Mesendoderm (in vitro differentiated cells): ENCODE measurements around the gene SDK1.
"Not testable (repeated sequence)": the region's sequence is repeated elsewhere in the genome, so short reads cannot be mapped to it uniquely, and the experiment has no call there.

ENCODE experiments used
- DNase-seq: peaks from one replicate; pipeline ENCODE4 v3.0.0; 2013
- H2AK5ac ChIP-seq: 2 replicates; pipeline ENCODE4 v1.6.1; 2013; ENCODE audit warnings: low read length, inconsistent platforms
- H2BK120ac ChIP-seq: 2 replicates; pipeline ENCODE4 v1.6.1; 2013; ENCODE audit warnings: low read depth, mild to moderate bottlenecking, low read length, moderate library complexity, mixed read lengths
- H2BK15ac ChIP-seq: replicated peaks from 2 replicates; pipeline ENCODE4 v1.6.1; 2013; ENCODE audit warnings: low read depth, mild to moderate bottlenecking, moderate library complexity
- H2BK5ac ChIP-seq: 2 replicates; pipeline ENCODE4 v1.6.1; 2013; ENCODE audit warnings: low read length, inconsistent platforms
- H3K18ac ChIP-seq: 2 replicates; pipeline ENCODE4 v1.6.1; 2013; ENCODE audit warnings: mild to moderate bottlenecking, low read length, mixed read lengths
- H3K23ac ChIP-seq: one replicate; pipeline ENCODE4 v1.6.1; 2013; ENCODE audit warnings: low read length
- H3K27ac ChIP-seq: 2 replicates; pipeline ENCODE4 v1.5.1; 2013; ENCODE audit warnings: low read depth, mild to moderate bottlenecking, inconsistent platforms, low read length, moderate library complexity
- H3K27me3 ChIP-seq: 2 replicates; pipeline ENCODE4 v1.6.1; 2013; ENCODE audit warnings: low read length, control low read depth, mild to moderate bottlenecking, inconsistent platforms; ENCODE audit not compliant: insufficient read depth, poor library complexity
- H3K36me3 ChIP-seq: 2 replicates; pipeline ENCODE4 v1.6.1; 2013; ENCODE audit warnings: low read length, inconsistent platforms; ENCODE audit not compliant: control insufficient read depth, insufficient read depth
- H3K4ac ChIP-seq: one replicate; pipeline ENCODE4 v1.6.1; 2013; ENCODE audit warnings: low read depth, mild to moderate bottlenecking, low read length, moderate library complexity
- H3K4me1 ChIP-seq: 2 replicates; pipeline ENCODE4 v1.6.1; 2013; ENCODE audit warnings: low read depth, low read length, inconsistent platforms; ENCODE audit not compliant: control insufficient read depth
- H3K4me2 ChIP-seq: 2 replicates; pipeline ENCODE4 v1.6.1; 2013; ENCODE audit warnings: low read length
- H3K4me3 ChIP-seq: 2 replicates; pipeline ENCODE4 v1.5.1; 2013; ENCODE audit warnings: mild to moderate bottlenecking, low read length
- H3K56ac ChIP-seq: one replicate; pipeline ENCODE4 v1.6.1; 2013; ENCODE audit warnings: low read length
- H3K79me1 ChIP-seq: 2 replicates; pipeline ENCODE4 v1.6.1; 2013; ENCODE audit warnings: low read length, inconsistent platforms
- H3K79me2 ChIP-seq: 2 replicates; pipeline ENCODE4 v1.6.1; 2013; ENCODE audit warnings: mild to moderate bottlenecking, low read length; ENCODE audit not compliant: control insufficient read depth, insufficient read depth
- H3K9ac ChIP-seq: 2 replicates; pipeline ENCODE4 v1.6.1; 2013; ENCODE audit warnings: low read length, inconsistent platforms
- H4K5ac ChIP-seq: one replicate; pipeline ENCODE4 v1.6.1; 2013; ENCODE audit warnings: low read length
- H4K8ac ChIP-seq: one replicate; pipeline ENCODE4 v1.6.1; 2013; ENCODE audit warnings: low read depth, mild to moderate bottlenecking, control low read depth, low read length, moderate library complexity
- WGBS: extraction: QIAGEN DNeasy Blood & Tissue Kit; methylation state at CpG from one replicate; pipeline ENCODE4 v1.1.7; 2013; ENCODE audit warnings: low lambda C conversion rate, missing lambda C conversion rate; ENCODE audit not compliant: insufficient coverage; ENCODE audit errors: extremely low coverage; 5-methylcytosine and 5-hydroxymethylcytosine counted together

Gene SDK1

GRCh38 chr7:3575753-3576531, 274.9 kb downstream of the SDK1 start:
- no CpG with 5 or more reads among the region's 7 CpGs for WGBS
- Histone ChIP-seq H3K4me1 (no peaks in the 10 kb centered on the region), H3K27me3 (no peaks in the 10 kb centered on the region), H2BK5ac (no peak overlapping the region), H3K4me2 (no peak overlapping the region), H3K79me1 (no peaks in the 10 kb centered on the region), H3K23ac (no peak overlapping the region), H2AK5ac (no peak overlapping the region), H3K27ac (no peak overlapping the region), H2BK120ac (no peak overlapping the region), H3K4me3 (no peak overlapping the region), H4K8ac (no peak overlapping the region), H3K9ac (no peak overlapping the region), H2BK15ac (no peak overlapping the region), H3K79me2 (no peaks in the 10 kb centered on the region), H4K5ac (no peak overlapping the region), H3K56ac (no peak overlapping the region), H3K36me3 (no peaks in the 10 kb centered on the region), H3K4ac (no peak overlapping the region), H3K18ac (no peak overlapping the region)
- no peak for DNase-seq

GRCh38 chr7:3578399-3578798, 277.3 kb downstream of the SDK1 start:
- Histone ChIP-seq H3K27me3 (no peaks in the 10 kb centered on the region), H3K79me1 (no peaks in the 10 kb centered on the region), H3K36me3 (no peaks in the 10 kb centered on the region), H3K9ac (no peak overlapping the region), H2BK120ac (no peak overlapping the region), H2BK5ac (no peak overlapping the region), H3K27ac (no peak overlapping the region), H2AK5ac (no peak overlapping the region), H3K23ac (no peak overlapping the region), H4K8ac (no peak overlapping the region), H3K79me2 (no peaks in the 10 kb centered on the region), H3K4me1 (no peaks in the 10 kb centered on the region), H3K4ac (no peak overlapping the region), H4K5ac (no peak overlapping the region), H2BK15ac (no peak overlapping the region), H3K4me3 (no peak overlapping the region), H3K56ac (no peak overlapping the region), H3K18ac (no peak overlapping the region), H3K4me2 (no peak overlapping the region)
- DNase-seq = peak; percentile 49
- WGBS = no CpG with 5 or more reads among the region's 6 CpGs

GRCh38 chr7:3579638-3580219, 278.7 kb downstream of the SDK1 start:
- Histone ChIP-seq H2BK5ac (no peak overlapping the region), H3K36me3 (no peaks in the 10 kb centered on the region), H3K4me3 (no peak overlapping the region), H3K9ac (no peak overlapping the region), H2BK15ac (no peak overlapping the region), H3K23ac (no peak overlapping the region), H3K4me2 (no peak overlapping the region), H2BK120ac (no peak overlapping the region), H3K79me1 (no peaks in the 10 kb centered on the region), H3K4me1 (no peaks in the 10 kb centered on the region), H3K27me3 (no peaks in the 10 kb centered on the region), H2AK5ac (no peak overlapping the region), H3K4ac (no peak overlapping the region), H3K56ac (no peak overlapping the region), H3K18ac (no peak overlapping the region), H4K5ac (no peak overlapping the region), H3K79me2 (no peaks in the 10 kb centered on the region), H4K8ac (no peak overlapping the region), H3K27ac (no peak overlapping the region)
- DNase-seq = no peak
- no CpG with 5 or more reads among the region's 1 CpG for WGBS

GRCh38 chr7:3582145-3582544, 281.1 kb downstream of the SDK1 start:
- H3K27me3 ChIP-seq, H2BK5ac ChIP-seq, H3K79me1 ChIP-seq, H3K9ac ChIP-seq, H3K18ac ChIP-seq, H3K4me2 ChIP-seq, H3K36me3 ChIP-seq, DNase-seq, H3K4me3 ChIP-seq, H4K8ac ChIP-seq, H2BK120ac ChIP-seq, H3K56ac ChIP-seq, H3K79me2 ChIP-seq, H3K4ac ChIP-seq, H3K27ac ChIP-seq, H4K5ac ChIP-seq, H3K23ac ChIP-seq, H2BK15ac ChIP-seq, H3K4me1 ChIP-seq, H2AK5ac ChIP-seq: not testable (repeated sequence)

GRCh38 chr7:3585826-3586225, 284.8 kb downstream of the SDK1 start:
- Histone ChIP-seq H2BK120ac (no peak overlapping the region), H2AK5ac (no peak overlapping the region), H4K5ac (no peak overlapping the region), H3K9ac (no peak overlapping the region), H2BK15ac (no peak overlapping the region), H3K18ac (no peak overlapping the region), H3K4me1 (peaks cover 4% of the 10 kb centered on the region), H2BK5ac (no peak overlapping the region), H3K27ac (no peak overlapping the region), H3K79me1 (no peaks in the 10 kb centered on the region), H3K36me3 (no peaks in the 10 kb centered on the region), H3K27me3 (no peaks in the 10 kb centered on the region), H3K4me2 (no peak overlapping the region), H3K4me3 (no peak overlapping the region), H3K4ac (no peak overlapping the region), H3K79me2 (no peaks in the 10 kb centered on the region), H3K56ac (peak overlapping the region; percentile 57), H4K8ac (no peak overlapping the region), H3K23ac (no peak overlapping the region)
- peak; percentile 77 for DNase-seq
- WGBS = no CpG with 5 or more reads among the region's 4 CpGs

- Histone ChIP-seq H3K79me2 (no peaks in the 10 kb centered on the region), H3K23ac (no peak overlapping the region), H2BK5ac (no peak overlapping the region), H3K27ac (no peak overlapping the region), H2AK5ac (no peak overlapping the region), H3K4me3 (no peak overlapping the region), H2BK120ac (no peak overlapping the region), H3K56ac (no peak overlapping the region), H3K18ac (no peak overlapping the region), H4K5ac (no peak overlapping the region), H3K9ac (no peak overlapping the region), H4K8ac (no peak overlapping the region), H3K4me2 (no peak overlapping the region), H3K4ac (no peak overlapping the region), H3K27me3 (no peaks in the 10 kb centered on the region), H3K36me3 (no peaks in the 10 kb centered on the region), H3K4me1 (peaks cover 12% of the 10 kb centered on the region), H2BK15ac (no peak overlapping the region), H3K79me1 (no peaks in the 10 kb centered on the region)
- no peak for DNase-seq
- no CpG with 5 or more reads among the region's 3 CpGs for WGBS
These were observed 287.3 kb downstream of the SDK1 start for GRCh38 chr7:3588341-3588740.
